Uterus (tissue), 2 donors: ENCODE measurements around the gene ZNF837.

Experiments used
- CTCF ChIP-seq, 4 experiments: fragments of 200-600 bp in 2 of 4; fragments of 450-650 bp in 2 of 4; sonication (generic) in 2 of 4; IDR thresholded peaks; one replicate each; pipeline ENCODE4 v1.5.1; 2016 to 2019; ENCODE audit warnings: antibody characterized with exemption in 4 of 4, mild to moderate bottlenecking in 2 of 4, moderate library complexity in 1 of 4
- POLR2A ChIP-seq, 2 donors: fragments of 450-650 bp; IDR thresholded peaks; one replicate each; pipeline ENCODE4 v1.6.1; 2016; ENCODE audit warnings: antibody characterized with exemption in 2 of 2, mild to moderate bottlenecking in 1 of 2, moderate library complexity in 1 of 2

GRCh38 chr19:58400916-58401839 is 20.3 kb upstream of the ZNF837 start:
- TF ChIP-seq CTCF (IDR thresholded peaks at IDR 0.05) (peak in 1 of 4 experiments; percentile 10), POLR2A (IDR thresholded peaks at IDR 0.05) (peak; percentile 38 to 59)
